K562 (cell line): ENCODE data around the gene HADHB. TPM values are rescaled to one million over a fixed set of nuclear protein-coding genes. Genes with fewer than 3 reads are reported as not detected.

Experiments used
- ATAC-seq: fragments of 200-7000 bp; cut with Tn5 transposase; 3 replicates; pipeline ENCODE4 v1.9.1; 2020; ENCODE audit warnings: moderate library complexity
- BruUV-seq: library from RNA; stranded (reverse); fragments of 400-500 nt; replicated peaks from 2 replicates; lab custom pipeline; 2021; lab: Mats Ljungman, UMichigan
- CTCF ChIA-PET: fragments of 300-600 bp; formaldehyde crosslinking; extraction: SDS; loops from one replicate; lab custom pipeline; 2021; ENCODE audit warnings: low intra/inter-chr PET ratio; lab: Yijun Ruan, JAX
- POLR2A ChIA-PET: fragments of 300-600, 350-650 bp; sonication (Branson Sonifier 250); formaldehyde crosslinking; extraction: SDS; loops from one replicate; lab custom pipeline; 2021; ENCODE audit warnings: antibody characterized with exemption, inconsistent platforms; lab: Yijun Ruan, JAX
- DNase-seq, 4 experiments: peaks; one replicate each; pipeline versions ENCODE4 v3.0.0 to v3.0.0-alpha.2; 2011 to 2018; ENCODE audit warnings: low spot score in 3 of 4, mixed read lengths in 3 of 4; ENCODE audit errors: extremely low read depth in 1 of 4
- FAIRE-seq: peaks from 2 replicates; lab custom pipeline; 2011; peaks lifted over from hg19 to GRCh38; lab: Jason Lieb, UNC
- H2AFZ ChIP-seq: 2 replicates; pipeline ENCODE4 v1.6.0; 2011; ENCODE audit warnings: low read depth, low read length, control low read depth, inconsistent platforms
- H3K27ac ChIP-seq: fragments of 200-600 bp; 3 replicates; pipeline ENCODE4 v1.8.0; 2011; ENCODE audit warnings: low read depth, mild to moderate bottlenecking, control low read depth, inconsistent platforms, low read length, moderate library complexity, mixed read lengths; ENCODE audit errors: extremely low read depth
- H3K27me3 ChIP-seq, 2 experiments: fragments of 300-600 bp in 1 of 2; 2 replicates in 1 of 2; 3 replicates in 1 of 2; pipeline versions ENCODE4 v1.6.0 to v1.8.0; 2011; ENCODE audit warnings: inconsistent platforms in 2 of 2, low read length in 2 of 2, mild to moderate bottlenecking in 1 of 2, mixed read lengths in 1 of 2, moderate library complexity in 1 of 2; ENCODE audit not compliant: control insufficient read depth in 2 of 2, insufficient read depth in 2 of 2
- H3K36me3 ChIP-seq: fragments of 300-600 bp; 3 replicates; pipeline ENCODE4 v1.8.0; 2011; ENCODE audit warnings: mild to moderate bottlenecking, low read length, inconsistent platforms; ENCODE audit not compliant: control insufficient read depth, insufficient read depth
- H3K4me1 ChIP-seq, 2 experiments: fragments of 200-600 bp in 1 of 2; replicated peaks in 1 of 2; 2 replicates in 1 of 2; 3 replicates in 1 of 2; pipeline versions ENCODE4 v1.5.1 to v1.8.0; 2011; ENCODE audit warnings: inconsistent platforms in 2 of 2, low read length in 2 of 2, mild to moderate bottlenecking in 1 of 2, mixed read lengths in 1 of 2, moderate library complexity in 1 of 2; ENCODE audit not compliant: control insufficient read depth in 2 of 2, insufficient read depth in 2 of 2
- H3K4me2 ChIP-seq: 2 replicates; pipeline ENCODE4 v1.6.1; 2011; ENCODE audit warnings: low read length, control low read depth, inconsistent platforms, mixed read lengths; ENCODE audit not compliant: insufficient read depth
- H3K4me3 ChIP-seq: fragments of 200-600 bp; sonication (generic), shearing (Covaris generic); 2 replicates; pipeline ENCODE4 v1.5.1; 2016; ENCODE audit warnings: control low read depth, inconsistent platforms
- H3K79me2 ChIP-seq: fragments of 200-600 bp; 3 replicates; pipeline ENCODE4 v1.8.0; 2011; ENCODE audit warnings: low read length, inconsistent platforms; ENCODE audit not compliant: control insufficient read depth, insufficient read depth
- H3K9ac ChIP-seq, 2 experiments: 2 replicates each; pipeline versions ENCODE4 v1.6.0 to v1.6.1; 2011; ENCODE audit warnings: low read depth in 2 of 2, low read length in 2 of 2, control low read depth in 1 of 2, inconsistent platforms in 1 of 2, mild to moderate bottlenecking in 1 of 2, mixed read lengths in 1 of 2; ENCODE audit not compliant: insufficient read depth in 1 of 2
- H3K9me1 ChIP-seq: one replicate; pipeline ENCODE4 v1.6.0; 2011; ENCODE audit warnings: inconsistent platforms, mild to moderate bottlenecking, low read length, moderate library complexity; ENCODE audit not compliant: control insufficient read depth, insufficient read depth
- H3K9me3 ChIP-seq: replicated peaks from 2 replicates; pipeline ENCODE4 v1.5.1; 2011; ENCODE audit warnings: low read depth, low read length, inconsistent platforms; ENCODE audit not compliant: control insufficient read depth, insufficient read depth
- H4K20me1 ChIP-seq: replicated peaks from 2 replicates; pipeline ENCODE4 v1.6.1; 2011; ENCODE audit warnings: low read length, inconsistent platforms, mixed read lengths; ENCODE audit not compliant: control insufficient read depth, insufficient read depth
- BRF1 ChIP-seq: IDR thresholded peaks from 3 replicates; pipeline ENCODE4 v1.6.1; 2011; ENCODE audit warnings: borderline replicate concordance, mild to moderate bottlenecking; ENCODE audit not compliant: insufficient read length; ENCODE audit errors: extremely low read depth
- DDX20 ChIP-seq: fragments of 450-650 bp; IDR thresholded peaks from 2 replicates; pipeline ENCODE4 v1.6.1; 2016; ENCODE audit warnings: missing genetic modification characterization, low read depth, mild to moderate bottlenecking, missing compliant biosample characterization, moderate library complexity
- ETS2 ChIP-seq: IDR thresholded peaks from 2 replicates; pipeline ENCODE4 v1.6.1; 2016; ENCODE audit warnings: borderline replicate concordance, missing genetic modification characterization, mild to moderate bottlenecking, moderate library complexity, missing compliant biosample characterization; ENCODE audit not compliant: poor library complexity, severe bottlenecking
- HDAC3 ChIP-seq: fragments of 450-650 bp; IDR thresholded peaks from 2 replicates; pipeline ENCODE4 v1.6.1; 2018; ENCODE audit warnings: borderline replicate concordance, mild to moderate bottlenecking, moderate library complexity; ENCODE audit not compliant: partially characterized antibody
- POLR2H ChIP-seq: IDR thresholded peaks from 2 replicates; pipeline ENCODE4 v1.6.1; 2016; ENCODE audit warnings: missing genetic modification characterization, low read depth, mild to moderate bottlenecking, control low read depth, missing compliant biosample characterization, moderate library complexity
- PPARD ChIP-seq: fragments of 250-450 bp; sonication (Bioruptor Pico); IDR thresholded peaks from 2 replicates; pipeline ENCODE4 v1.8.0; 2022; ENCODE audit warnings: inconsistent platforms, mild to moderate bottlenecking, moderate library complexity
- RB1 ChIP-seq: fragments of 450-650 bp; IDR thresholded peaks from 2 replicates; pipeline ENCODE4 v1.6.1; 2017; ENCODE audit warnings: low read depth, mild to moderate bottlenecking
- STAT5A ChIP-seq: IDR thresholded peaks from 2 replicates; pipeline ENCODE4 v1.6.1; 2012; ENCODE audit warnings: low read length, inconsistent platforms, borderline replicate concordance
- TAF15 ChIP-seq: fragments of 200-400 bp; formaldehyde crosslinking; IDR thresholded peaks from 2 replicates; pipeline ENCODE4 v1.6.1; 2017; ENCODE audit warnings: mild to moderate bottlenecking, low read depth, low read length, moderate library complexity
- USF2 ChIP-seq: sonication (generic); formaldehyde crosslinking; IDR thresholded peaks from 2 replicates; pipeline ENCODE4 v1.5.0; 2020; ENCODE audit warnings: missing genetic modification reagents
- ZNF311 ChIP-seq: fragments of 250-450 bp; sonication (Bioruptor Pico); IDR thresholded peaks from 2 replicates; pipeline ENCODE4 v1.4.0; 2020; ENCODE audit warnings: mild to moderate bottlenecking, moderate library complexity
- ZNF408 ChIP-seq: fragments of 250-450 bp; sonication (Bioruptor Pico); IDR thresholded peaks from 2 replicates; pipeline ENCODE4 v1.4.0; 2020; ENCODE audit warnings: low read depth, mild to moderate bottlenecking, moderate library complexity
- ZNF445 ChIP-seq: fragments of 250-450 bp; sonication (Bioruptor Pico); IDR thresholded peaks from 2 replicates; pipeline ENCODE4 v1.4.0; 2020; ENCODE audit warnings: low read depth, mild to moderate bottlenecking, moderate library complexity
- WGBS: fragments of 100-300 bp; shearing (Covaris generic); methylation state at CpG from one replicate; pipeline ENCODE4 v1.1.6; 2016; ENCODE audit warnings: low coverage, mixed read lengths; ENCODE audit not compliant: insufficient coverage; ENCODE audit errors: missing lambda C conversion rate; 5-methylcytosine and 5-hydroxymethylcytosine counted together
- in situ Hi-C: fragments of 300-500 bp; cut with MboI; formaldehyde crosslinking; loops from 4 replicates; pipeline ENCODE4 v1.15.0; 2018; ENCODE audit warnings: inconsistent platforms, mixed read lengths
- intact Hi-C: fragments of 100-400 bp; cut with micrococcal nuclease; formaldehyde crosslinking; loops from 2 replicates; pipeline ENCODE4 v1.14.2; 2022
- polyA plus RNA-seq, 8 experiments: library from polyadenylated mRNA; depleted of rRNA in 4 of 8; stranded (reverse) in 5 of 8; unstranded in 3 of 8; fragments of >200 nt; fragmentation: Nextera tagmentation in 2 of 8; fragmentation: Illumina TruSeq in 1 of 8; extraction: Ambion mirVana in 2 of 8; extraction: Trizol in 1 of 8; gene quantifications; 2 replicates each; pipeline versions ENCODE4 v1.2.1 to v1.2.3, GENCODE V29; 2011 to 2014; ENCODE audit warnings: inconsistent platforms in 1 of 8, missing spikeins in 1 of 8
- total RNA-seq, 7 experiments: library from RNA; depleted of rRNA in 6 of 7; stranded (reverse); fragments of >200 nt in 6 of 7; fragmentation: Illumina TruSeq in 2 of 7; extraction: Trizol in 2 of 7; gene quantifications; 2 replicates each; pipeline versions ENCODE4 v1.2.1 to v1.2.3, GENCODE V29; 2011 to 2021; ENCODE audit warnings: low replicate concordance in 1 of 7
- TF ChIP-seq, protein P1 (sequence below): fragments of 150-350 bp; IDR thresholded peaks from 2 replicates; pipeline ENCODE4 v1.6.1; 2014; ENCODE audit warnings: low read depth, mild to moderate bottlenecking, low read length, borderline replicate concordance

Gene HADHB
- total and polyA plus RNA-seq, 9 of the 15 experiments (the other 6 are each of a cell fraction or from before 2014, with no cell fraction given): 67.3 to 199 (median 100) TPM

DNA sequence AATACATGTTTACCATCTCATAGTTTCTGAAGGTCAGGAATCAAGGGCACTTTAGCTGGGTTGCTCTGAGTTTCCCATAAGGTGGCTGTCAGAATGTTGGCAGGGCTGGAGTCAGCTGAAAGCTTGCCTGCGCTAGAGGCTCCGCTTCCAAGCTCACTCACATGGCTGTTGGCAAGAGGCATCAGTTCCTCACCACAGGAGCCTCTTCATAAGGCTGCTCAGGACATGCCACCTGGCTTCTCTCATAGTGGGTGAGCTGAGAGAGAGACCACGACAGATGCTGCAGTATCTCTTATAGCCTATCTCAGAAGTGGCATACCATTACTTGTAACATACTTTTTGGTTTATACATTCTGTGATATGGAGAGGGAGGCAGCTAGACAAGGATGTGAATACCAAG, 7.2 kb downstream of the HADHB start:
- FAIRE-seq (no peak), DNase-seq (no peak), ATAC-seq (peak; percentile 16; the same call in 2 of the 3 replicates)
- H3K9me3 ChIP-seq: no peaks in the 10 kb centered on the region
- peak overlapping the region in 1 of 2 experiments; percentile 53; a peak in 1 of 4 replicates for H3K9ac ChIP-seq
- no peak overlapping the region for H2AFZ ChIP-seq
- peaks cover 0 to 3% of the 10 kb centered on the region in 2 experiments; a peak in 2 of 5 replicates for H3K4me1 ChIP-seq
- H3K27ac ChIP-seq: no peak overlapping the region
- no peaks in the 10 kb centered on the region for H4K20me1 ChIP-seq
- WGBS: 69% methylated on average over 3 of the region's 3 CpGs
- ChIA-PET CTCF (no interaction called here), POLR2A (interaction anchor here (0.8 to 1.8 kb wide), 5 partner anchors 9 to 110 kb away, joined by 3 to 5 read pairs (median 3); no protein-coding TSS in a partner anchor)
- no peak for TF ChIP-seq RB1
- no peak for TF ChIP-seq USF2 (CRISPR knock-in tag)
- TF ChIP-seq DDX20 (tag): no peak
- no peak for TF ChIP-seq ZNF408
- TF ChIP-seq POLR2H (tag): no peak
- TF ChIP-seq HDAC3: no peak
- TF ChIP-seq TAF15: no peak
- no peak for TF ChIP-seq STAT5A
- TF ChIP-seq ZNF445 (CRISPR knock-in tag): no peak
- TF ChIP-seq, protein P1, sequence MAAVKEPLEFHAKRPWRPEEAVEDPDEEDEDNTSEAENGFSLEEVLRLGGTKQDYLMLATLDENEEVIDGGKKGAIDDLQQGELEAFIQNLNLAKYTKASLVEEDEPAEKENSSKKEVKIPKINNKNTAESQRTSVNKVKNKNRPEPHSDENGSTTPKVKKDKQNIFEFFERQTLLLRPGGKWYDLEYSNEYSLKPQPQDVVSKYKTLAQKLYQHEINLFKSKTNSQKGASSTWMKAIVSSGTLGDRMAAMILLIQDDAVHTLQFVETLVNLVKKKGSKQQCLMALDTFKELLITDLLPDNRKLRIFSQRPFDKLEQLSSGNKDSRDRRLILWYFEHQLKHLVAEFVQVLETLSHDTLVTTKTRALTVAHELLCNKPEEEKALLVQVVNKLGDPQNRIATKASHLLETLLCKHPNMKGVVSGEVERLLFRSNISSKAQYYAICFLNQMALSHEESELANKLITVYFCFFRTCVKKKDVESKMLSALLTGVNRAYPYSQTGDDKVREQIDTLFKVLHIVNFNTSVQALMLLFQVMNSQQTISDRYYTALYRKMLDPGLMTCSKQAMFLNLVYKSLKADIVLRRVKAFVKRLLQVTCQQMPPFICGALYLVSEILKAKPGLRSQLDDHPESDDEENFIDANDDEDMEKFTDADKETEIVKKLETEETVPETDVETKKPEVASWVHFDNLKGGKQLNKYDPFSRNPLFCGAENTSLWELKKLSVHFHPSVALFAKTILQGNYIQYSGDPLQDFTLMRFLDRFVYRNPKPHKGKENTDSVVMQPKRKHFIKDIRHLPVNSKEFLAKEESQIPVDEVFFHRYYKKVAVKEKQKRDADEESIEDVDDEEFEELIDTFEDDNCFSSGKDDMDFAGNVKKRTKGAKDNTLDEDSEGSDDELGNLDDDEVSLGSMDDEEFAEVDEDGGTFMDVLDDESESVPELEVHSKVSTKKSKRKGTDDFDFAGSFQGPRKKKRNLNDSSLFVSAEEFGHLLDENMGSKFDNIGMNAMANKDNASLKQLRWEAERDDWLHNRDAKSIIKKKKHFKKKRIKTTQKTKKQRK: no peak
- no peak for TF ChIP-seq ZNF311 (CRISPR knock-in tag)
- TF ChIP-seq PPARD: no peak
- TF ChIP-seq ETS2 (tag): no peak
- TF ChIP-seq BRF1: no peak
- no peak overlapping the region for H3K4me2 ChIP-seq
- H3K27me3 ChIP-seq: no peaks in the 10 kb centered on the region
- intact Hi-C loops: no loop called here
- no peaks in the 10 kb centered on the region for H3K9me1 ChIP-seq
- H3K79me2 ChIP-seq: peaks cover 74% of the 10 kb centered on the region
- peaks cover 23% of the 10 kb centered on the region; the same call in 2 of the 3 replicates for H3K36me3 ChIP-seq
- H3K4me3 ChIP-seq: no peak overlapping the region
- BruUV-seq: no TSS peak
- in situ Hi-C loops: no loop called here
